ENCODE results near the gene GPR12.

Gene GPR12

DNA sequence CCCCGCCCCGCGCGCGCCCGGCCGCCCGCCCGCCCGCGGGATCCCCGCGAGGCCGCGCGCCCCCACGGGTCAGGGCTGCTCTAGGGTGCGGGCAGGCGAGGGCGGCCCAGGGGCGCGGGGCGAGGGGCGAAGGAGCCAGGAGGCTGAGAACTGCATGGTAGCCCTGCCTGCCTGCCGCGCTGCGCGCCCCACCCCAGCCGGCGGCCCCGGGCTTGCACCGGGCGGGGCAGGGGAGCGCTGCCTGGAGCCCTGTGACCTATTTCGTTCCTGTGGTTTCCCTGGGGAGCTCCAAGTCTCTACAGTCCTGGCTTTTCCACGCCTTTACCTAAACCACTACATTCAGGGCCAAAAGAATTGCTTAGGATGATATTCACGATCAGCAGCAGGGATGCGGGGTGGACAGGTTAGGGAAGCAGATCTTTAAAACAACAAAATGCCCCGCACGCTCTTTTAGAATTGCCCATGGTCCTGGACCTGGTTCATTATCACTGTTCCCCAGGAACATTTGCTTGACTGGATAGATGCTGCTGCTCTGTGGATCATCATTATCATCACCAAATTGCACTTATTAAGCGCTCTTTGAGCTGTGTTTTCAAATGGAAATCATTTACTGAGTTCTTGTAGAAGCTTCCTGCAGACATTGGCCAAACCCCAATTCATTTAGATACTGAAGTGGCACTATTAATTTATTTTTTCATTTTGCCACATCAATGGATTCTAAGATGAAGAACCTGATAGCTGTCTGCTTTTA lies 421 bp upstream of the GPR12 start:
- TF ChIP-seq, protein P1, sequence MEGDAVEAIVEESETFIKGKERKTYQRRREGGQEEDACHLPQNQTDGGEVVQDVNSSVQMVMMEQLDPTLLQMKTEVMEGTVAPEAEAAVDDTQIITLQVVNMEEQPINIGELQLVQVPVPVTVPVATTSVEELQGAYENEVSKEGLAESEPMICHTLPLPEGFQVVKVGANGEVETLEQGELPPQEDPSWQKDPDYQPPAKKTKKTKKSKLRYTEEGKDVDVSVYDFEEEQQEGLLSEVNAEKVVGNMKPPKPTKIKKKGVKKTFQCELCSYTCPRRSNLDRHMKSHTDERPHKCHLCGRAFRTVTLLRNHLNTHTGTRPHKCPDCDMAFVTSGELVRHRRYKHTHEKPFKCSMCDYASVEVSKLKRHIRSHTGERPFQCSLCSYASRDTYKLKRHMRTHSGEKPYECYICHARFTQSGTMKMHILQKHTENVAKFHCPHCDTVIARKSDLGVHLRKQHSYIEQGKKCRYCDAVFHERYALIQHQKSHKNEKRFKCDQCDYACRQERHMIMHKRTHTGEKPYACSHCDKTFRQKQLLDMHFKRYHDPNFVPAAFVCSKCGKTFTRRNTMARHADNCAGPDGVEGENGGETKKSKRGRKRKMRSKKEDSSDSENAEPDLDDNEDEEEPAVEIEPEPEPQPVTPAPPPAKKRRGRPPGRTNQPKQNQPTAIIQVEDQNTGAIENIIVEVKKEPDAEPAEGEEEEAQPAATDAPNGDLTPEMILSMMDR (IDR thresholded peaks at IDR 0.05): no peak
- TF ChIP-seq ZFX (IDR thresholded peaks at IDR 0.05; ENCODE audit: borderline replicate concordance): no peak
- H3K27ac ChIP-seq: no peak overlapping the region

DNA sequence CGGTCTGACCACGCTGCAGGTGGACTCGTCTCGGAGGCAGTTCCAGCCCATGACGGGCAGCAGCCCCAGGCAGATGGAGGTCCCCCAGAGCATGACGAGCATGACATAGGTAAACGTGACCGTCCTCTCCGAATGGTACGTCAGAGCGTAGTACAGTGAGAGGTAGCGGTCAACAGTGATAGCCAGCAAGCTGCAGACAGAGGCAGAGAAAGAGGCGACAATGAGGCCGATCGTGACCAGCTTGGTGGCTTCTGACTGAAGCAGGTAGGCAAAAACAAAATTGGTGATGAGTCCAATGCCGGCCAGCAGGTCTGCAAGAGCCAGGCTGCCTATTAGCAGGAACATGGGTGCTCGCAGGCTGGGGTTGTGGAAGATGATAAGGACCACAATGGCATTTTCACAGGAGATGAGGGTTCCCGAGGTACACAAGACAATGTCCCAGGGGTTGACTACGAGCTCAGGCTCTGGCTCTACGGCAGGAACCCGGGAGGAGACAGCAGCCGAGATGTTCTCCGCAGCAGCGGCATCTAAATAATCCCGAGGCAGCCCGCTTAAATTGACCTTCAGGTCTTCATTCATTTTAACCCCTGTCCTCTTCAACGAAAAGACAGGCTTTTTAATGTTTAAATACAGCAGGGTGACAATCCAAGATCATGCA lies 1.2 kb downstream of the GPR12 start:
- TF ChIP-seq ZFX (IDR thresholded peaks at IDR 0.05; ENCODE audit: borderline replicate concordance): no peak
- TF ChIP-seq, protein P1 (IDR thresholded peaks at IDR 0.05): no peak
- H3K27ac ChIP-seq: no peak overlapping the region

DNA sequence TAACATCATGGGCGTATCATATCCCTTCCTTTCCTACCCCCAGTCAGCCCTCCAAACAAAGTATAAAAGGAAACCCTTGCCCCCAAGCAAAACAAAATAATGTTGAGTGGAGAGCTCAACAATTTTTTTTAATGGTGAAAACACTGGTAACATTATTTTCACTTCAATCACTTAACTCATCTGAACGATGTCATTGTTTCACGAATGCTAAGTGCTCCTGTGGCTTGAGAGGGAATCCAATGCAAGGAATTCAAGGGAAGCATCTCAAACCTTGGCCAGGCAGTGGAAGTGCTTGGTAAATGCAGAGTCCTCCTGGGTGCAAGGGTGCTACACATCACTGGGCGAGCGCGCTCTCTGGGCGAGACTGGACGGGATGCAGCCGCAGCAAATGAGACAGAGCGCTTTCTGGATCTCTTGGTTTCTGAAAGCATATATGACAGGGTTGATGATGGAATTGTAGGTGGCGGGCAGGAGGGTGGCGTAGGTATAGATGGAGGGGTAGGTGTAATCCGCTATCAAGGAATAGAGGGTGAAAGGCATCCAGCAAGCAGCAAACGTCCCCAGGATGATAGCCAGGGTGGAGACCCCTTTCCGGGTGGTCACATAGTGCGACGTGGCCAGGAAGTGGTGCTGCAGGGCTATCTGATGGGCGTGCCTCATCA lies 2.0 kb downstream of the GPR12 start:
- no peak for TF ChIP-seq ZFX (IDR thresholded peaks at IDR 0.05; ENCODE audit: borderline replicate concordance)
- H3K27ac ChIP-seq: no peak overlapping the region

DNA sequence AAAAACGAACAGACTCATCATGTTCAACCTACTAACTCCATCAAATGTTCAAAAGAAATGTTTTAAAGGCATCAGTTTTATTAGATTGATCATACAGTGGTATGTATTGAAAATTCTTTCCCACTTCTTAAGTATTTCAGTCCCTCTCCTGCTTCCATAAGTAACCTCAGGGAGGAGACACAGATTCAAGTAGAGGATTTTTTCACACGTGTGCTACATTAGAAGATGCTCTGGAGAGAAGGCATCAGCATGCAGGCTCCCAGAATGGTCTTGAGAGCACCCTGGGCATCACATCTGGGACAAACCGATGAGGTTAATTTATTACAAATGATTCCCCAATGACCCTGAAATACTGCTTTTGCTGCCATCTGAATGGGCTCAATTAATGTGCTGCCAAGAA lies 3.6 kb downstream of the GPR12 start:
- no peak for TF ChIP-seq ZFX (IDR thresholded peaks at IDR 0.05; ENCODE audit: borderline replicate concordance)
- TF ChIP-seq, protein P1 (IDR thresholded peaks at IDR 0.05): no peak
- no peak overlapping the region for H3K27ac ChIP-seq

DNA sequence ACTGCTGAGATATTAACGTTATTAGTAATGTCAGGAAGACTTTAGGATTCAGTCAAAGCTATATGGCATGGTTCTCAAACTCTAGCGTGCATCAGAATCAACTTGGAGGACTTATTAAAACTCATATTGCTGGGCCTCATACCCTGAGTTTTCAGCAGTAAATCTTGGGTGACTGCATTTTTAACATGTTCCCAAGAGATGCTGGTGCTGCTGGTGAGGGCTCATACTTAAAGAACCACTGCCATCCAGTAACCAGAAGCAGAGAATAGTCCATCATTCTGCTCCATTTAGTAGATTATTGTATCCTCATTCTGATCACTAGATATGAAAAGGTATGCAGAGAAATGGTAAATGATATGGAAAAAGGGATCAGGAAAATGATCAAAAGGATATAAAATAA lies 7.9 kb downstream of the GPR12 start:
- no peak overlapping the region for H3K27ac ChIP-seq
- TF ChIP-seq ZFX (IDR thresholded peaks at IDR 0.05; ENCODE audit: borderline replicate concordance): no peak
- TF ChIP-seq, protein P1 (IDR thresholded peaks at IDR 0.05): no peak

DNA sequence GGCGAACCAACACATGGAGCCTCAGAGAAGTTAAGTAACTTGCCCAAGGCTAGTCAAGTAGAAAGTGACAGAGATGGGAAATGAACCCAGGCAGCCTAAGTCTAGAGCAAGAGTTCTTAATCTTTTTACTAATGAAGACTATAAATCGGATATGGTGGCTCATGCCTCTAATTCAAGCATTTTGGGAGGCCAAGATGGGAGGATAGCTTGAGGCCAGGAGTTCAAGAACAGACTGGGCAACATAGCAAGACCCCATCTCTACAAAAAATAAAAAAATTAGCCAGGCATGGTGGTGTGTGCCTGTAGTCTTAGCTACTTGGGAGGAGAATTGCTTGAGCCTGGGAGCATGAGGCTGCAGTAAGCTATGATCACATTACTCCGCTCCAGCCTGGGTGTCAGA lies 10.7 kb downstream of the GPR12 start:
- no peak overlapping the region for H3K27ac ChIP-seq
- TF ChIP-seq, protein P1 (IDR thresholded peaks at IDR 0.05): no peak
- no peak for TF ChIP-seq ZFX (IDR thresholded peaks at IDR 0.05; ENCODE audit: borderline replicate concordance)

DNA sequence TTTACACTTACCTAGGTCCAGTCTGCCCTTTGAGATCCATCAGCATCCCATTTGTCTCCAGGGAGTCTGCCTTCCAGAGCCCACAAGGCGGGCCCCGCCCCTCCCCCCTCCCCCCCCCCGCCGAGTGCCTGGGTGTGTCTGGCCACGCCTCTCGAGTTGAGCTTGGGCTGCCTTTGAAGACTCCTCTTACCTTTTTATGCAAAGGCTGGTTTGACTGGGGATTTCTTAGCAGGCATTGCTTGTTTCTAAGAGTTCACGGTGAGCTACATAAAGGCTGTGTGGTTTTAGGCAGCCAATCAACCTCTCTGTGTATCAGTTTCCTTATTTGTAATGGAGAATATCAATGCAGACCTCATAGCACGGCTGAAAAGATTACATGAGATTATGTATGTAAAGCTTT lies 11.3 kb downstream of the GPR12 start:
- H3K27ac ChIP-seq: no peak overlapping the region
- TF ChIP-seq, protein P1 (IDR thresholded peaks at IDR 0.05): no peak
- TF ChIP-seq ZFX (IDR thresholded peaks at IDR 0.05; ENCODE audit: borderline replicate concordance): no peak

Data from 22Rv1 (cell line).